GM21367 (cell line): ENCODE results near the gene TSPAN32.
"Not testable (repeated sequence)": the region's sequence is repeated elsewhere in the genome, so short reads cannot be mapped to it uniquely, and the experiment has no call there.

Experiments
- ATAC-seq: cut with Tn5 transposase; IDR thresholded peaks from one replicate; pipeline ENCODE4 v1.9.1; 2021; ENCODE audit not compliant: unreplicated experiment

TSPAN32 gene

DNA sequence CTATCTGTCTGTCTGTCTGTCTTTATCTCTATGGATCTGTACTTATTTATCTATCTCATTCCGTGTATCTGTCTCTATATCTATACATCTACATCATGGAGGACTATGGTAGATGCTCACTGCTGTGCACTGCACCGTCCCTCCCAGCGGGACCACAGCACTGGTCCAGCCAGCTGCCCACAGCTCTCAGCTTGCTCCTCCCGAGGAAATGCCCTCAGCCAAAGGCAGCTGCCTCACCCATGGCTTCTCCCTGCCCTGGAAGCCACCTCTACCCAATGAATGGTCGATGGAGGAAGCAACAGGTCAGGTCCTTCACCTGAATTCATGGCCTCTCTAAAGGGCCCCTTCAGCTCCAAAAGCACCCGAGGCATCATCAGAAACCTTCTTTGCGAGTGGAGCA is 60.6 kb downstream of the TSPAN32 start:
- no peak for ATAC-seq

DNA sequence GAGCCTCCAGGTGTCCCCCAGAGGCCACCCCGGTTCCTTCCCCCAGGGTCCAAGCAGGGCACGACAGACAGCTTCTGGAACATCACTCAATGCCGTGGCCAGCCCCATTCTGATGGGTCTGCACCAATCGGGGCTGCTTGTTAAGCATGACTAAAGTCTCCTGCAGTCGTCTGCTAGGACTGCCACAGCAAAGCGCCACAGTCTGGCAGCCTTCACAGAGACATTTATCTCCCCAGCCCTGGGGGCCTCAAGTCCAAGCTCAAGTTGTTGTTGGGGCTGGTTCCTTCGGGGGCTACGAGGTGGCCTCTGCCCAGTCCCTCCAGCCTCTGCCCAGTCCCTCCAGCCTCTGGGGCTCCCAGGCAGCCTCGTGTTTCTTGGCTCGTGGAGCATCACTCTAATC is 61.3 kb downstream of the TSPAN32 start:
- no peak for ATAC-seq

DNA sequence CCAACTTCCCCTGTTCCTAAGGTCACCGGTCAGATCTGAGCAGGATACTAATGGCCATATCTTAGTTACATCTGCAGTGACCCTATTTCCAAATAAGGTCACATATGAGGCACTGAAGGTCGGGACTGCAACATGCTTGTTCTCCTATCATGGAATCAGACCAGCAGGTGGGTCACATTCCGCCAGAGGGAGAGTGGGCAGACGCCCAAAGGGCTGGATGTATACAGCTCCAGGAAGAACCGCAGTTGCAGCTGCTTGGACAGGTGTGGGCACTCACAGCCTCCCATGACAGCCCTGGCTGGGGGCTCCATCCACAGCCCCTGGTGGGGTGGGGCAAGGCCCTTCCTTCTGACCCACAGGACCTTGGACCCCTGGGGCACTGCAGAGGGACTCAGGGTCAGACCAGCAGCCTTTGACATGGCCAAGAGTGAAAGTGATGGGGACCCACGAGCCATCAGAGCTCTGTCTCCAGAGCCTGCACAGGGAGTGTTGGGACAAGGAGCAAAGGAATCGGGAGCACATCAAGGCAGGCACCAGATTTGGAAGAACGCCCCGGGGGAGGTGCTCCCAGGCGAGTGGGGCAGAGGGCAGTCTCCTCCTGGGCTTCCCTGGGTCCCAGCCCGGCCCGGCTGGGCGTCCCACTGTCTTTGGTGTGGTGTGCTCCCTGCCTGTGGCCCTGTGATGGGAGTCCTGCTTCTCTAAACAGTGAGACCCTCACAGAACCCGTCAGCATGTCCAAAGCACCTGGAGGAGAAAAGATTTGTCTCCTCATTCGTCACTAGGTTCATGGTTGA is 62.0 kb downstream of the TSPAN32 start:
- ATAC-seq = no peak

DNA sequence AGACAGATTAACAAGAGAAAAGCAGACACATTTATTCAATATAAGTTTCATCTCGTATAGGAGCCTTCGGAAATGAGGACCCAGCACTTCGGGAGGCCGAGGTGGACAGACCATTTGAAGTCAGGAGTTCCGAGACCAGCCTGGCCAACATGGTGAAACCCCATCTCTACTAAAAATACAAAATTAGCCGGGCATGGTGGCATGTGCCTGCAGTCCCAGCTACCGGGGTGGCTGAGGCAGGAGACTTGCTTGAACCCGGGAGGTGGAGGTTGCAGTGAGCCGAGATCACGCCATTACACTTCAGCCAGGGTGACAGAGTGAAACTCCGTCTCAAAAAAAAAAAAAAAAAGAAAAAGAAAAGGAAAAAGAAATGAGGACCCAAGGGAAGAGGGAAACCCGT is 62.6 kb downstream of the TSPAN32 start:
- ATAC-seq = not testable (repeated sequence)

DNA sequence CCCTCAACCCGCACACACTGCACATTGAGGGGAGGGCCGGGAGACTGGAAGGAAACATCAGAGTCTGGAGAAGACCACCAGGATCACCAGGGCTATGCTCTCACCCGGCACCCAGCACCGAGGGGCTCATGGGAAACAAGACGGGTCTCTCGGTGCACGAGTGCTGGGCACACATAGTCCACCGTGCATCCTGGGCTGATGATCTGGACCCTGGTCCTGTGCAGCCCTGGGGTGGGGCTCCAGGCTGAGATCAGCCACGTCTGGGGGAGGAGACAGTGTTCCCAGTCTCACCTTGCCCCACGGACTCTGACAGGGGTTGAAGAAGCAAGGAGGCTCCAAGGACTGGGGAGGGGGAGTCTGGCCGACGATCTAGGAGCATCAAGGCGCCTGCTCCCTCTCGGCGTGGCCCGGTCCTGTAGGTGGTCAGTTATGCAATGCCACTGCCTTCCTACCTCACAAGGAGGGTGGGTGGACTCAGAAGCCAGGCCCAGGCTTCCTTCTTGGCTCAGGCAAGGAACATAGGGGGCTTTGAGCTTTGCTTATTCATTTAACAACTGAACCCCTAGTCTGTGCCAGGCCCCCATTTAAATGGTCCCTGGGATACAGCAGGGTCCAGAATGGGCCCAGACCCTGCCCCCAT is 63.9 kb downstream of the TSPAN32 start:
- ATAC-seq = no peak

DNA sequence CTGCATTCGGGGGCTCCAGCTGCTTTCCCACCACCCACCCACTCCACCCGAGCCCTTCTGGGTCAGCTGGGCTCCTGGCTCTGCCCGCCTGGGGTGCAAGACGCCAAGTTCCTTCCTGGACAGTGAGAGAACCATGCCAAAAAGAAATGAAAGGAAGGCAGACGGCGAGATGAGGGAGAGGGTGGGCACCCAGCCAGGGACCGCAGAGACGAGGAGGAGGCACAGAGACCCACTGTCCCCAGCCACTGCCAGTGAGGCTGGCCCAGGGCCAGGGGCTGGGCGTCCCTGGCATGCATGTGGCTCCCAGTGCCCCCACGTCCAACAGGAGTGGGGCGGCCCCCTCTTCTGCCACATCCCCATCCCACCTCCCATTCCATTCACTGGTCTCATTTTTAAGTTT is 64.5 kb downstream of the TSPAN32 start:
- no peak for ATAC-seq

DNA sequence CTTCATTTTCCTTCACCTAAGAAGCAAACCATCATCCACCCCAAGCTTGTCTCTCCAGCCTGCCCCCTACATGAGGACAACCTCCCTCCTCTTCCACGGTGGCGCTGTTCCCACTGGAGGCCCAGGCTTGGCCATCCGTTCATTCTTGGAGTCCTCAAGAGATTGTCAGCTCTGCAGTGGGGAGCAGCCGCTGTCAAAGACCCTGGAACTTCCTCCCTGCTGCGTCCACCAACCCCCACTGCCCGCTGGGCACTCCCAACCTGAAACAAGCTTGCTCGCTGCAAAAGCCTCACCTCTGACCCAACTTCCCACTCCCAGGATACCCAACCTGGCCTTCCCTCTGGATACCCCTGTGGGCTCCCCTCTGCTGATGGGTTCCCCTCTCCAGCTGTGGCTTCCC is 64.9 kb downstream of the TSPAN32 start:
- ATAC-seq = no peak

DNA sequence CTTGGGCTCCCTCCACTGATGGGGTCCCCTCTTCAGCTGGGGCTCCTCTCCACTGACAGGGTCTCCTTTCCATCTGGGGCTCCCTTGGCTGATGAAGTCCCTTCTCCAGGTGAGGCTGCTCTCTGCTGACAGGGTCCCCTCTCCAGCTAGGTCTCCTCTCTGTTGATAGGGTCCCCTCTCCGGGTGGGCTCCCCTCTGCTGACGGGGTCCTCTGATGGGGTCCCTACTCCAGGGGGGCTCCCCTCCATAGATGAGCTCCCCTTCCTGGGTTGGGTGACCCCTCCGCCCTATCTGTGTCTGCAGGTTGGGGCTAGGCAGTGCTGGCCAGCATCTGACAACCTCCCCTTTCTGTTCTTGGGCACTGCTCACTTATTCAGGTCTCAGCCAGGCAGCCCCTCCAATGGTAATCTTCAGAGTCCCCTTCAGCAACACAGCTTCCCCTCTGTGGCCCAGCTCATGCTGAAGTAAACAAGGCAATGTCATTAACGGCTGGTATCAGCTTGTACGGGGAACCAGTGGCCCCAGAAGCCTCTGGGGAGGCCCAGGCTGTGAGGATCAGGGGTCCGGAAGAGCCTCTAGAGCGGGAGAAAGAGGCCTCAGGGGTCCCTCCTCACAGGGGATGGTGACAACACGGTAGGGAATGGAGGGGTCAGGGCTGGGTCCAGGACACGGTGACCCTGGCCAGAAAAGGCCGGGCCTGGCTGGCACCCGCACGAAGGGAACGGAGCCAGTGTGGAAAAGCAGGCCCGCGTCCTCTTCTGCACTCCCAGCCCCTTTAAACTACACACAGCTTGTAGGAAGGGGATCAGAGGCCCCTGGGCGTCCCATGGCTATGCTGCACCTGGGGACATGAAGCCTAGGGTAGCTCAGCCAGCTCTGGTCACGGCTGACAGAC is 65.7 kb downstream of the TSPAN32 start:
- ATAC-seq = no peak
